ENCODE data around the gene RARA.
A peak's percentile ranks its signal among the peaks of the same experiment; 100 is the strongest.

The RARA gene

DNA sequence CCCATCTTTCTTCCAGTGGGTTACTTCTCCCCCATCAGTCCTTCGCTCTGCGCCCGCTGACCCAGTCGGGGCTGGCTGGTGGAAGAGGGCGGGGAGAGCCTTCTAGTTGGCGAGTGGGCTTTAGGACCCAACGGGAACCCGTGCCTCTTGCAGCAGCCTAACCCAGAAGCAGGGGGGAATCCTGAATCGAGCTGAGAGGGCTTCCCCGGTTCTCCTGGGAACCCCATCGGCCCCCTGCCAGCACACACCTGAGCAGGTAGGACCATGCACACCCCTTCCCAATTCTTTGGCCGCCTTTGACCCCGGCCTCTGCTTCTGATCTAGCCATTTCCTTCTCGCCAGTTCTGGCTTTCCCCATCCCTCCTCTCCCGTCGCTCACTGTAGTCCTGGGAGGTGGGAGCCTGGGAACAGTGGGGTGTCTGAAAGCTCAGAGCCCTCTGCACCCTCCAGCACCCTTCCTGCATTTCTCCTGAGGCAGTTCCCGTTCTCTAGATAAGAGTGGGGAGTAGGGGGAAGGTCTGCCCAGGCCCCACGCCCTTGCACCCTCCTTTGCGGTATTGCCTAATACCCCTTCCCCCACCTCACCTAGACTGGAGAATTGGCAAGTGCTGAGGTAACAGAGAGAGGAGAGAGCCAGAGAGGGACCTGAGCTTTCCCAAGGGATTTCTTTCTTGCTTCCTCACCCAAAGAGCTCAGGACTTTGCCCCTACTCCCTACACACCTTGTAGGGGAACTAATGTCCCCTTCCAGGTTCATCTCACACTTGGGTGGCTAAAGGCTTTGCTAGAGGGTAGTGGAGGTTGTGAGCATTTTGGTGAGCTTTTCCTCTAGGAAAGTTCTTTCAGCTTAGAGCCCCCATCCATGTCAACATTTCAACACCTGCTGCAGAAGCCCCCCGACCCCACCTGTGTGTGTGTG, at the start of gene RARA:
RARA (plus strand) TSS at position 150 of the 918 bp plus-strand sequence. CDS start 22,039 bp downstream, outside the sequence.
- intact Hi-C loops (cut with DNase I; ENCODE audit: low total_unique reads): loop anchor here (2.0 to 10.0 kb wide), 2 partner anchors 40 to 256 kb away; partner anchors contain the start of gene CCR7
- Histone ChIP-seq H3K4me1 (peaks cover 0 to 85% (median 59%) of the 10 kb centered on the region in 4 donors), H3K36me3 (no peaks in the 10 kb centered on the region), H3K9me3 (no peaks in the 10 kb centered on the region), H3K4me3 (peak within 1 kb of the TSS; percentile 36 to 42), H3K27me3 (no peaks in the 10 kb centered on the region), H3K27ac (peak within 1 kb of the TSS; percentile 94 to 95)
- DNase-seq: peak in 1 of 2 donors; percentile 47
- TF ChIP-seq, protein P1, sequence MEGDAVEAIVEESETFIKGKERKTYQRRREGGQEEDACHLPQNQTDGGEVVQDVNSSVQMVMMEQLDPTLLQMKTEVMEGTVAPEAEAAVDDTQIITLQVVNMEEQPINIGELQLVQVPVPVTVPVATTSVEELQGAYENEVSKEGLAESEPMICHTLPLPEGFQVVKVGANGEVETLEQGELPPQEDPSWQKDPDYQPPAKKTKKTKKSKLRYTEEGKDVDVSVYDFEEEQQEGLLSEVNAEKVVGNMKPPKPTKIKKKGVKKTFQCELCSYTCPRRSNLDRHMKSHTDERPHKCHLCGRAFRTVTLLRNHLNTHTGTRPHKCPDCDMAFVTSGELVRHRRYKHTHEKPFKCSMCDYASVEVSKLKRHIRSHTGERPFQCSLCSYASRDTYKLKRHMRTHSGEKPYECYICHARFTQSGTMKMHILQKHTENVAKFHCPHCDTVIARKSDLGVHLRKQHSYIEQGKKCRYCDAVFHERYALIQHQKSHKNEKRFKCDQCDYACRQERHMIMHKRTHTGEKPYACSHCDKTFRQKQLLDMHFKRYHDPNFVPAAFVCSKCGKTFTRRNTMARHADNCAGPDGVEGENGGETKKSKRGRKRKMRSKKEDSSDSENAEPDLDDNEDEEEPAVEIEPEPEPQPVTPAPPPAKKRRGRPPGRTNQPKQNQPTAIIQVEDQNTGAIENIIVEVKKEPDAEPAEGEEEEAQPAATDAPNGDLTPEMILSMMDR (IDR thresholded peaks at IDR 0.05): no peak

DNA sequence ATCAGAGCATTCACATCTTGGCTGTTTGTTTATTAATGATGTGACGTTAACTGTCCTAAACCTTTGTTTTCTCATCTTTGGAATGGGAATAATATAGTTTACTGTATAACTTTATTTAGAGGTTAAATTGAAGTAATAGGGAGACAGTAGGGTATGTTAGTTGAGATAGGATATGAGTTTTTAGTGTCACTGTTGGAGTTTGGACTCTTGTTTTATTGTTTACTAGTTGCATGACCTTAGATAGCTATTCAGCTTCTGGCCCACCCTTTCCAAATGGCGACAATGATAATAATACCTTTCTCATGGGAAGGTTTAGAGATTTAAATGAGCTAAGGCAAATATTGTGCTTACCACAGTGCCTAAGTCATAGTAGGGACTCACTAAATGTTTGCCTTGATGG, 49.5 kb upstream of the RARA start:
- Histone ChIP-seq H3K4me1 (peaks cover 0 to 3% (median 0%) of the 10 kb centered on the region in 4 donors), H3K36me3 (peaks cover 51 to 80% (median 53%) of the 10 kb centered on the region in 3 donors), H3K27ac (no peak overlapping the region), H3K4me3 (no peak overlapping the region), H3K27me3 (no peaks in the 10 kb centered on the region), H3K9me3 (no peaks in the 10 kb centered on the region)
- TF ChIP-seq, protein P1 (IDR thresholded peaks at IDR 0.05): no peak
- no peak for DNase-seq
- intact Hi-C loops (cut with DNase I; ENCODE audit: low total_unique reads): no loop called here

DNA sequence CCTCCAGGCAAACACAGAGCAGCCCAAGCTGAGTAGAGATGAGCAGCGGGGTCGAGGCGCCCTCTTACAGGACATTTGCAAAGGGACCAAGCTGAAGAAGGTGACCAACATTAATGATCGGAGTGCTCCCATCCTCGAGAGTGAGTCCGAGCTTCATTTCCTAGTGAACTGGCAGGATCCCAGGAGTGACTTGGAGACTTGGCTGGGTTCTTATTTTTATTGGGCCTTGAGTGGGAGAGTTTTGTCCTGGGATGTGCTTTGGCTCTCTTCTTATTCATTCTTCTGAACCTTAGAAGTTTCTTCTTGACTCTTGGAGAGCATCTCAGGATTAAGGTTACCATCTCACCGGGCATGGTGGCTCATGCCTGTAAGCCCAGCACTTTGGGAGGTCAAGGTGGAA, 48.5 kb upstream of the RARA start:
- no peak for DNase-seq
- Histone ChIP-seq H3K27me3 (no peaks in the 10 kb centered on the region), H3K36me3 (peaks cover 62 to 91% (median 63%) of the 10 kb centered on the region in 3 donors), H3K4me3 (no peak overlapping the region), H3K4me1 (peaks cover 0 to 3% (median 0%) of the 10 kb centered on the region in 4 donors), H3K9me3 (no peaks in the 10 kb centered on the region), H3K27ac (no peak overlapping the region)
- TF ChIP-seq, protein P1 (IDR thresholded peaks at IDR 0.05): no peak
- intact Hi-C loops (cut with DNase I; ENCODE audit: low total_unique reads): no loop called here

DNA sequence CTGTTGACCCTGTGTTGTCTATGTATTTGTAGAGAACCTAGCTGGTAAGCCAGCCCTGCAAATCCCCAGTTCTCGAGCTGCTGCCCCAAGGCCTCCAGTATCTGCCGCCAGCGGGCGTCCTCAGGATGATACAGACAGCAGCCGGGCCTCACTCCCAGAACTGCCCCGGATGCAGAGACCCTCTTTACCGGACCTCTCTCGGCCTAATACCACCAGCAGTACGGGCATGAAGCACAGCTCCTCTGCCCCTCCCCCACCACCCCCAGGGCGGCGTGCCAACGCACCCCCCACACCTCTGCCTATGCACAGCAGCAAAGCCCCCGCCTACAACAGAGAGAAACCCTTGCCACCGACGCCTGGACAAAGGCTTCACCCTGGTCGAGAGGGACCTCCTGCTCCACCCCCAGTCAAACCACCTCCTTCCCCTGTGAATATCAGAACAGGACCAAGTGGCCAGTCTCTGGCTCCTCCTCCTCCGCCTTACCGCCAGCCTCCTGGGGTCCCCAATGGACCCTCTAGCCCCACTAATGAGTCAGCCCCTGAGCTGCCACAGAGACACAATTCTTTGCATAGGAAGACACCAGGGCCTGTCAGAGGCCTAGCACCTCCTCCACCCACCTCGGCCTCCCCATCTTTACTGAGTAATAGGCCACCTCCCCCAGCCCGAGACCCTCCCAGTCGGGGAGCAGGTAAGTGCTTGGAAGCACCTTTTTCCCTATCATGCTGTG, 44.4 kb upstream of the RARA start:
- no peak overlapping the region for H3K27ac ChIP-seq
- H3K9me3 ChIP-seq: no peaks in the 10 kb centered on the region
- no peak overlapping the region for H3K4me3 ChIP-seq
- intact Hi-C loops (cut with DNase I; ENCODE audit: low total_unique reads): no loop called here
- H3K4me1 ChIP-seq: peaks cover 0 to 3% (median 0%) of the 10 kb centered on the region in 4 donors
- TF ChIP-seq, protein P1 (IDR thresholded peaks at IDR 0.05): no peak
- H3K27me3 ChIP-seq: no peaks in the 10 kb centered on the region
- peaks cover 60 to 95% (median 66%) of the 10 kb centered on the region in 3 donors for H3K36me3 ChIP-seq
- no peak for DNase-seq

DNA sequence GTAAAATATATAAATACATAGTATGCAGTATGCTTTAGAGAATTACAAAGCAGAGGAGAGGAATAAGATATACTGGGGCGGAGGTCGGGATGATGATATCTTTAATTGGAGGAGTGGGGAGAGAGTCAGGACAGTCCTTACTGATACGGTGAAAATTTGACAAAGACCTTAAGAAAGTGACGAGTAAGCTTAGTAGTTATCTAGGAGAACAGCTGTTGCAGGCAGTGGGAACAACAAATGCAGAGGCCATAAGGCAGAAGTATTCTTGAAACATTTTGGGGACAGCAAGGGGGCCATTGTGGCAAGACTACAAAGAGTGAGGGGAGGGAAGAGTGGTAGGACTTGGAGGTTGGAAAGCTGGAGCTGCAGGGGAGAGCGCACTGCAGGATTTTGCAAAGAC, 43.6 kb upstream of the RARA start:
- peaks cover 0 to 3% (median 0%) of the 10 kb centered on the region in 4 donors for H3K4me1 ChIP-seq
- no peak for DNase-seq
- H3K27me3 ChIP-seq: no peaks in the 10 kb centered on the region
- no peaks in the 10 kb centered on the region for H3K9me3 ChIP-seq
- peaks cover 60 to 95% (median 64%) of the 10 kb centered on the region in 3 donors for H3K36me3 ChIP-seq
- intact Hi-C loops (cut with DNase I; ENCODE audit: low total_unique reads): no loop called here
- no peak overlapping the region for H3K27ac ChIP-seq
- H3K4me3 ChIP-seq: no peak overlapping the region
- TF ChIP-seq, protein P1 (IDR thresholded peaks at IDR 0.05): no peak

Data from tibial artery (tissue), 4 donors.